HPDE6-E6E7 (cell line): Measurements from ENCODE around the gene LSS.
"Not testable (repeated sequence)": the region's sequence is repeated elsewhere in the genome, so short reads cannot be mapped to it uniquely, and the experiment has no call there.

Experiments used
- DNase-seq: peaks from one replicate; pipeline ENCODE4 v3.0.0; 2011; ENCODE audit warnings: missing footprints; ENCODE audit errors: extremely low spot score

The LSS gene

GRCh38 chr21:46152927-46153246 lies 75.7 kb downstream of the LSS start:
- no peak for DNase-seq

- no peak for DNase-seq
These were observed 76.3 kb downstream of the LSS start for GRCh38 chr21:46151989-46152926.

- no peak for DNase-seq
These were observed 77.1 kb downstream of the LSS start for GRCh38 chr21:46151261-46151988.

GRCh38 chr21:46150491-46151121 lies 78.0 kb downstream of the LSS start:
- DNase-seq: no peak

GRCh38 chr21:46150073-46150472 lies 78.5 kb downstream of the LSS start:
- no peak for DNase-seq

- no peak for DNase-seq
These were observed 79.2 kb downstream of the LSS start for GRCh38 chr21:46149205-46149901.

- no peak for DNase-seq
These were observed 80.5 kb downstream of the LSS start for GRCh38 chr21:46148106-46148505.

- DNase-seq: peak; percentile 13
These were observed 81.1 kb downstream of the LSS start for GRCh38 chr21:46147429-46147828.

GRCh38 chr21:46146856-46147255 lies 81.7 kb downstream of the LSS start:
- no peak for DNase-seq

GRCh38 chr21:46145840-46146691 lies 82.5 kb downstream of the LSS start:
- DNase-seq: no peak

- DNase-seq: no peak
These were observed 83.3 kb downstream of the LSS start for GRCh38 chr21:46145159-46145839.

- DNase-seq: no peak
These were observed 84.0 kb downstream of the LSS start for GRCh38 chr21:46144464-46145070.

- DNase-seq: no peak
These were observed 85.7 kb downstream of the LSS start for GRCh38 chr21:46142582-46143473.

- DNase-seq: no peak
These were observed 86.6 kb downstream of the LSS start for GRCh38 chr21:46141767-46142581.

GRCh38 chr21:46140352-46141003 lies 88.1 kb downstream of the LSS start:
- not testable (repeated sequence) for DNase-seq

GRCh38 chr21:46139686-46140085 lies 88.9 kb downstream of the LSS start:
- no peak for DNase-seq

GRCh38 chr21:46138383-46138970 lies 90.1 kb downstream of the LSS start:
- no peak for DNase-seq
